Stimulated activated naive B cell treated with anti-CD40 and anti-IgM and Interleukin-4, amounts not matched to agents 10 μg/mL and 1 μg/mL and 100 μg/mL, for 72 hours (primary cell): ENCODE data around the gene CACNA1S.

Experiments
- ATAC-seq, 2 donors: fragments of 150-1000 bp; cut with Tn5 transposase; replicated peaks; 2 replicates each; pipeline ENCODE4 v1.10.0; 2021; ENCODE audit warnings: moderate library complexity in 1 of 2
- DNase-seq: peaks from one replicate; pipeline ENCODE4 v3.0.0; 2021
- H3K27ac Mint-ChIP-seq: one replicate; pipeline ENCODE4 v1.8.0; 2022; ENCODE audit warnings: mild to moderate bottlenecking, mixed read lengths
- H3K27me3 Mint-ChIP-seq, 2 donors: one replicate each; pipeline ENCODE4 v1.8.0; 2022; ENCODE audit warnings: mixed read lengths in 2 of 2
- H3K36me3 Mint-ChIP-seq, 2 donors: one replicate each; pipeline ENCODE4 v1.8.0; 2022; ENCODE audit warnings: mixed read lengths in 2 of 2, mild to moderate bottlenecking in 1 of 2
- H3K4me1 Mint-ChIP-seq, 2 donors: one replicate each; pipeline ENCODE4 v1.8.0; 2022; ENCODE audit warnings: mixed read lengths in 2 of 2, mild to moderate bottlenecking in 1 of 2
- H3K4me3 Mint-ChIP-seq, 2 donors: one replicate each; pipeline ENCODE4 v1.8.0; 2022; ENCODE audit warnings: mild to moderate bottlenecking in 2 of 2, mixed read lengths in 2 of 2, moderate library complexity in 1 of 2
- H3K9me3 Mint-ChIP-seq, 2 donors: one replicate each; pipeline ENCODE4 v1.8.0; 2022; ENCODE audit warnings: mixed read lengths in 2 of 2, mild to moderate bottlenecking in 1 of 2

The CACNA1S gene

DNA sequence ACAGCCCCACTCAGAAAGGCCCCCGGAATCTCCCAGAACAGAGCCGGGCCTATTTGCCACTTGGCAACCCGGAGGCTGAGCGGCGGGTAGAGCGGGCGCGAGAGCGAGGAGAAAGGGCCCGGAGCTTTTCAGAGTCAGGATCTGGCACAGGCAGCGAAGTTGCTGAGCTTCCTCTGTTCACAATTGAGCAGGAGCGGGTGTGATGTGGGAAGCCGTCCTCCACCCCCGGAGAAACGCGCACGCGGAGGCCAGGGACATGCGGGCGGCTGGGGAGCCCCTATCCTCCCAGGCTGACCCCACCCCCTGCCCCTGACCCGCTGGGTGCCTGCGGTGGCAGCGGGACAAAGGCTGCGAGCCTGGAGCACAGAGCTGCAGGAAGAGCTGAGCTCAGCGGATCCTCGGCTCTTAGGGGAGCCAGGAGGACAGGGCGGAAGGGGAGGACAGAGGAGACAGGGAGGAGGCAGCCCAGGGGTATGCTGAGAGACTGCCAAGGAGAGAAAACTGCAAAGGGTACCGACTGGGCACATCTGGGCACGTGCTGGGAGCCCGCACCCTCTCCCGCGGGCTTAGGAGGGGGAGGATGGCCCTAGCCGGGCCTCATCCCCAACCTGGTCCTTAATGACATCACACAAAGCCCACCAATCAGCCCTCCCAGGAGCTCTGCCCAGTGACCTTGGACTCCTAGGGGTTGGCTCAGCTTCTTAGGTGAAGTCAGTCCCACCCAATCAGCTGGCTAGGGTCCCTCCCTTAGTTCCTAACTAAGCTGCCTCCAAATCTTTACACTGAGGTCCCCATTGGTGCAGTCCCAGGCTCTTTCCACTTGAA, 98.0 kb downstream of the CACNA1S start:
- ATAC-seq: no peak
- Mint-ChIP-seq H3K27ac (peak overlapping the region; percentile 51), H3K36me3 (peaks cover 1 to 3% of the 10 kb centered on the region in 2 donors), H3K27me3 (no peaks in the 10 kb centered on the region), H3K4me3 (no peak overlapping the region), H3K9me3 (no peaks in the 10 kb centered on the region), H3K4me1 (peaks cover 53 to 75% of the 10 kb centered on the region in 2 donors)
- no peak for DNase-seq

DNA sequence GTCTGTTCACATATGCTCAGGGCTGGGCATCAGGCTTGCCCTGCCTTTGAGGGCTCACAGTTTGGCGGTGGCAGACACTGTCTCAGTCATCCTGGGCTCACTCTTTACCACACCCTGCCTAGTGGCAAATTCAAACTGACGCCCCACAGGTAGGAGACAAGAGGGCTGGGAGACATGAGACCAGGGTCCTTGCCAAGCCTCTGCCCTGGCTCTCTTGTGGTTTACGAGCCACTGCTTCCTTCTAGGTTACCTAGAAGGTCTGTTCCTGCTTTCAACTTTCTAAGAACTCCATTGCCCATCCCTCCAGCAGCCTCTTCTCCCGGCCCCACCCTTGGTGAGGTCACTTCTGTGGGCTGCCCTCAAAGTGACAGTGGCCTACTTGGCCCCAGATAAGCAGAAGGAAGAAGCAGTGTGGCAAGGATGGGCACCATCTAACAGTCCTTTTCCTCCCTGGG, 99.2 kb downstream of the CACNA1S start:
- no peak for DNase-seq

GRCh38 chr1:201011616-201012015, 100.6 kb downstream of the CACNA1S start:
- DNase-seq: no peak

More for the DNA sequence above, 99.2 kb downstream of the CACNA1S start:
- H3K27ac Mint-ChIP-seq: peak overlapping the region; percentile 20
- peaks cover 46 to 71% of the 10 kb centered on the region in 2 donors for H3K4me1 Mint-ChIP-seq
- H3K27me3 Mint-ChIP-seq: no peaks in the 10 kb centered on the region
- no peaks in the 10 kb centered on the region for H3K9me3 Mint-ChIP-seq
- no peak overlapping the region for H3K4me3 Mint-ChIP-seq
- peaks cover 0 to 2% of the 10 kb centered on the region in 2 donors for H3K36me3 Mint-ChIP-seq
- no peak for ATAC-seq

GRCh38 chr1:201009962-201010645, 102.1 kb downstream of the CACNA1S start:
- Mint-ChIP-seq H3K27me3 (no peaks in the 10 kb centered on the region), H3K4me3 (no peak overlapping the region), H3K27ac (no peak overlapping the region), H3K4me1 (peaks cover 21 to 41% of the 10 kb centered on the region in 2 donors), H3K36me3 (peaks cover 0 to 4% of the 10 kb centered on the region in 2 donors), H3K9me3 (no peaks in the 10 kb centered on the region)
- no peak for ATAC-seq
- no peak for DNase-seq

More at GRCh38 chr1:201011616-201012015, 100.6 kb downstream of the CACNA1S start:
- H3K4me1 Mint-ChIP-seq: peaks cover 32 to 56% of the 10 kb centered on the region in 2 donors
- peaks cover 0 to 2% of the 10 kb centered on the region in 2 donors for H3K36me3 Mint-ChIP-seq
- no peak overlapping the region for H3K27ac Mint-ChIP-seq
- H3K27me3 Mint-ChIP-seq: no peaks in the 10 kb centered on the region
- H3K9me3 Mint-ChIP-seq: no peaks in the 10 kb centered on the region
- H3K4me3 Mint-ChIP-seq: no peak overlapping the region
- ATAC-seq: no peak

DNA sequence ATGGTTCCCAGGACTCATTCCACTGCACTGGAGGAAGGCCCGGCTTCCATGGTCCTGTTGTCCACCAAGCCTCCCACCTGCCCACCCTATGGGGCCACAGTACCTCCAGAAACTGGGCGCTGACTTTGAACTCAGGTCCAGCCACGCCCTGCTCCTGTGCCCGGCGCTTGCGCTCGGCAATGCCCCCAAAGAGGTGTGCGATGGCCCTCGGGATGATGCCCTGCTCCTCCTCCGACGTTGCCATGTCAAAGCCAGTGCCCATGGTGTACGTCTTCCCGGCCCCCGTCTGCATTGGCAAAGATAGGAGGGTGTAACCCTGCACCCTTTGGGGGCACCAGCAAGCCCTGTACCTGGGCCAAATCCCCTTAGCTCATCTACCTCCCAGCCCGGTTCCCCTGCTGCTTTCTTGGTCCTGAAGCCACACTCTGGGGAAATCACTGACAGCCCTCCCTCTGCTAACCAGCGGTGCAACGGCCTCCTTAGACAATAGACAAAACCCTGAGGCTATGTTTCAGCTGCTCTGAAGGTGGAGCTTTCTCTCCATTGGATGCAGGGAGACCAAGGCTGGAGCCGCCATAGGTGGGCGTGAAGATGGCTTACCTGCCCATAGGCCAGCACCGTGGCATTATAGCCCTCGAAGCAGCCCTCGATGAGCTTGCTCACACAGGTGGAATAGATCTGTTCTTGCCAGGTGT, 103.4 kb downstream of the CACNA1S start:
- peaks cover 0 to 4% of the 10 kb centered on the region in 2 donors for H3K36me3 Mint-ChIP-seq
- DNase-seq (no peak), ATAC-seq (no peak)
- H3K4me3 Mint-ChIP-seq: no peak overlapping the region
- H3K27me3 Mint-ChIP-seq: no peaks in the 10 kb centered on the region
- no peaks in the 10 kb centered on the region for H3K9me3 Mint-ChIP-seq
- H3K27ac Mint-ChIP-seq: no peak overlapping the region
- H3K4me1 Mint-ChIP-seq: peaks cover 17 to 33% of the 10 kb centered on the region in 2 donors

- DNase-seq (no peak), ATAC-seq (no peak)
- H3K27me3 Mint-ChIP-seq: no peaks in the 10 kb centered on the region
- H3K4me3 Mint-ChIP-seq: no peak overlapping the region
- no peak overlapping the region for H3K27ac Mint-ChIP-seq
- H3K9me3 Mint-ChIP-seq: no peaks in the 10 kb centered on the region
- H3K36me3 Mint-ChIP-seq: peaks cover 5 to 6% of the 10 kb centered on the region in 2 donors
- peaks cover 8 to 22% of the 10 kb centered on the region in 2 donors for H3K4me1 Mint-ChIP-seq
Observed at GRCh38 chr1:201007481-201007880, 104.7 kb downstream of the CACNA1S start.

DNA sequence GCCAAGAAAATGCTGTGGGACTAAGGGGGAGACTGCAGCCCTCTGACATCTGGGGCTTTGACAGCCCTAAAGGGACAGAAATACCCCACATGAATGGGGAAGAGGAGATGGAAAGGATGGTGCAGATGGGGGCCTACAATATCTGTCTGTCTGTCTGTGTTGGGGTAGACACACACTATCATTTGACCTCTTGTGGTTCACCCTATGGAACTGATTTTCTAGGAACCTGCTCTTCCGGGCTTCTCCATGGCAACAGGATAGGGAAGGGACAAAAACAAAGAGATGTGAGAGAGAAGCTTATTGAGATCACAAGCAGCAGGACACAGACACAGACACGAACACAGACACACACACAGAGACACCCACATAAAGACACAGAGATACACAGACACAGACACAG, 105.8 kb downstream of the CACNA1S start:
- no peak for DNase-seq
- Mint-ChIP-seq H3K4me3 (no peak overlapping the region), H3K9me3 (no peaks in the 10 kb centered on the region), H3K27me3 (no peaks in the 10 kb centered on the region), H3K4me1 (peaks cover 6 to 18% of the 10 kb centered on the region in 2 donors), H3K36me3 (peaks cover 13 to 14% of the 10 kb centered on the region in 2 donors), H3K27ac (no peak overlapping the region)
- no peak for ATAC-seq

DNA sequence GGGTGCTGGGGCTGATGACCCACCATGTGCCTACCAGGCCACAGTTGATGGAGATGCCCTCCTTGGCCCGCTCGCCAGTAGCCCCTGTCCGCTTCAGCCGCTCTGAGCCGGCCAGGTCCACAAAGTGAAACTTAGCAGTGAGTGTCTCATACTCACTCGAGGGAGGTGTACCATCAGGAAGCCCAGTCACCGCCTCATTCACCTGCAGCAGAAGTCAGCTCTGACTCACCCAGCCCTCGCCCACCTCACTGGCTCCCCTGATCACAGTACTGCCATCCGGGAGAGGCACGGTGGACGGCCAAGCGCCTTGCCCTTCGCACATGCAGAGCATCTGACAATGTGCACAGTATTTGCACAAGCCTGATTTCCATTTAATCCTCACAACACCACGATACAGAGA, 107.5 kb downstream of the CACNA1S start:
- Mint-ChIP-seq H3K36me3 (peaks cover 18 to 22% of the 10 kb centered on the region in 2 donors), H3K4me1 (peaks cover 2 to 13% of the 10 kb centered on the region in 2 donors)
- DNase-seq: no peak

GRCh38 chr1:201004154-201004553, 108.1 kb downstream of the CACNA1S start:
- no peak for DNase-seq
- Mint-ChIP-seq H3K9me3 (no peaks in the 10 kb centered on the region), H3K4me3 (no peak overlapping the region), H3K27ac (no peak overlapping the region), H3K4me1 (peaks cover 0 to 8% of the 10 kb centered on the region in 2 donors), H3K27me3 (no peaks in the 10 kb centered on the region), H3K36me3 (peaks cover 21 to 27% of the 10 kb centered on the region in 2 donors)
- no peak for ATAC-seq

More for the DNA sequence above, 107.5 kb downstream of the CACNA1S start:
- no peak overlapping the region for H3K4me3 Mint-ChIP-seq
- no peaks in the 10 kb centered on the region for H3K9me3 Mint-ChIP-seq
- H3K27me3 Mint-ChIP-seq: no peaks in the 10 kb centered on the region
- no peak for ATAC-seq
- H3K27ac Mint-ChIP-seq: no peak overlapping the region

- ATAC-seq (no peak), DNase-seq (no peak)
- Mint-ChIP-seq H3K27me3 (no peaks in the 10 kb centered on the region), H3K9me3 (no peaks in the 10 kb centered on the region), H3K36me3 (peaks cover 25 to 39% of the 10 kb centered on the region in 2 donors), H3K4me3 (no peak overlapping the region), H3K27ac (peak overlapping the region; percentile 6), H3K4me1 (peaks cover 3 to 10% of the 10 kb centered on the region in 2 donors)
Observed at GRCh38 chr1:201002510-201002909, 109.7 kb downstream of the CACNA1S start.

DNA sequence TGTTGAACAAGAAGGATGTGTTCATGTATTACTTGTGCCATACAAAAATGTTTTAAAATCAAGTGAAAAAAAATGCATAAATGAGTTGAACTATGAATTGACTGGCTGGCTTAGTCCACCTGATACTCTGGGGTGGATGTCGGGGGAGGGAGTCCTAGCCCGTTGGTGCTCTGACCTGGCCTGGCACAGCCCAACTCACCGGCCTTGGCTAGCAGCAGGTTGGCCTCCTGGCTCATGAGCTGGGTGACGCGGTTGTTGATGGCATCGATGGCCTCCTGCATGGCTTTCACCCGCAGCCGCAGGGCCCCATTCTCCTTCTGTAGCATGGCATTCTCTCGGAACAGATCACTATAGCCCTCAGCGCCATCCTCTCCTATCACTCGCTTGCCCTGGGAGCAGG, 110.3 kb downstream of the CACNA1S start:
- Mint-ChIP-seq H3K4me3 (no peak overlapping the region), H3K27ac (peak overlapping the region; percentile 6), H3K27me3 (no peaks in the 10 kb centered on the region), H3K36me3 (peaks cover 29 to 43% of the 10 kb centered on the region in 2 donors), H3K4me1 (peaks cover 3 to 10% of the 10 kb centered on the region in 2 donors), H3K9me3 (no peaks in the 10 kb centered on the region)
- DNase-seq (no peak), ATAC-seq (no peak)

- H3K27ac Mint-ChIP-seq: peak overlapping the region; percentile 31
- H3K27me3 Mint-ChIP-seq: no peaks in the 10 kb centered on the region
- H3K4me3 Mint-ChIP-seq: no peak overlapping the region
- peaks cover 3 to 10% of the 10 kb centered on the region in 2 donors for H3K4me1 Mint-ChIP-seq
- H3K9me3 Mint-ChIP-seq: no peaks in the 10 kb centered on the region
- no peak for DNase-seq
- no peak for ATAC-seq
- H3K36me3 Mint-ChIP-seq: peaks cover 34 to 50% of the 10 kb centered on the region in 2 donors
Observed at GRCh38 chr1:201000391-201000790, 111.8 kb downstream of the CACNA1S start.

DNA sequence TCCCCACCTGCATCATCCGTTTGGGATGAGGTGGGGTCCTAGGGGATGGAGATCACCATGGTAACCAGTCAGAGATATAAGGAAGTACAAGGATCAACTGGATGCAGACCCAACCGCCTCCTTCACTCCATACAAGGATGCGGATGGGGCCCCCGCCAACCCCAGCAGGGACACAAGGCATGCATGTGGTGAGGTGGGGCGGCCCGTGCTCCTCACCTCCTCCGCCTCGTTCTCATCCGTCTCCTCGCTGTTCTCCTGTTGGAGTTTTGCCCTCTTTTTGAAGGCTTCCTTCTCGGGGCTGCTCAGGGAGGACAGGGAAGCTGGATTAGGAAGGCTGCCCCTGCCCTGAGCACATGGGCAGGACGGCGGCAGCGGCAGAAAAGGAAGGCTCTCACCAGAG, 112.6 kb downstream of the CACNA1S start:
- no peak for DNase-seq
- Mint-ChIP-seq H3K27ac (no peak overlapping the region), H3K36me3 (peaks cover 34 to 52% of the 10 kb centered on the region in 2 donors), H3K4me1 (peaks cover 3 to 10% of the 10 kb centered on the region in 2 donors), H3K27me3 (no peaks in the 10 kb centered on the region), H3K9me3 (no peaks in the 10 kb centered on the region), H3K4me3 (no peak overlapping the region)
- no peak for ATAC-seq

GRCh38 chr1:200998323-200998722, 113.9 kb downstream of the CACNA1S start:
- Mint-ChIP-seq H3K4me3 (no peak overlapping the region), H3K4me1 (peaks cover 3 to 10% of the 10 kb centered on the region in 2 donors), H3K27ac (no peak overlapping the region), H3K27me3 (no peaks in the 10 kb centered on the region), H3K36me3 (peaks cover 36 to 57% of the 10 kb centered on the region in 2 donors), H3K9me3 (no peaks in the 10 kb centered on the region)
- DNase-seq (no peak), ATAC-seq (no peak)
